ENCODE measurements around the gene PEX26.

The PEX26 gene

DNA sequence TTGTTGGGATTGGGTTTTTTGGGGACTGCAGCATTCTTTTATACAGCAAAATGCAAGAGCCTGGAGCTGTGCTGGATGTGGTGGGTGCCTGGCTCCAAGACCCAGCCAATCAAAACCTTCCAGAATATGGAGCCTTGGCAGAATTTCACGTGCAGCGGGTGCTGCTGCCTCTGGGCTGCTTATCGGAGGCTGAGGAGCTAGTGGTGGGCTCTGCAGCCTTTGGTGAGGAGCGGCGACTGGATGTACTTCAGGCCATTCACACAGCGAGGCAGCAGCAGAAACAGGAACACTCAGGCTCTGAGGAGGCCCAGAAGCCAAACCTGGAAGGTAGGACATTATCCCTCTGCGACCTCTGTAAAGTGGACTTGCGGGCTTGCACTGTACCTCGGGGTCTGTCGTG is 5.6 kb downstream of the PEX26 start:
- H3K27me3 ChIP-seq (ENCODE audit: insufficient read depth, low read length, poor library complexity, severe bottlenecking), result no peaks in the 10 kb centered on the region
- no peaks in the 10 kb centered on the region for H3K9me3 ChIP-seq (ENCODE audit: insufficient read depth, low read depth, low read length)
- H3K9ac ChIP-seq (ENCODE audit: low read depth, low read length, poor library complexity, severe bottlenecking), result no peak overlapping the region
- peaks cover 21% of the 10 kb centered on the region for H4K20me1 ChIP-seq (ENCODE audit: insufficient read depth, low read length, poor library complexity, severe bottlenecking)
- no peak for TF ChIP-seq CTCF (conservative IDR thresholded peaks at IDR 0.05; ENCODE audit: low read length)
- TF ChIP-seq EZH2phosphoT487 (IDR thresholded peaks at IDR 0.05; ENCODE audit: borderline replicate concordance), result no peak
- H3K79me2 ChIP-seq (ENCODE audit: insufficient read depth, low read length), result peaks cover 62% of the 10 kb centered on the region
- no peaks in the 10 kb centered on the region for H3F3A ChIP-seq (ENCODE audit: low read depth)
- peaks cover 48% of the 10 kb centered on the region; the same call in 1 of the 2 replicates for H3K36me3 ChIP-seq (ENCODE audit: insufficient read depth, low read length)
- H2AFZ ChIP-seq (ENCODE audit: low read length), result no peak overlapping the region
- H3K4me1 ChIP-seq (ENCODE audit: insufficient read depth, low read length, poor library complexity, severe bottlenecking), result peaks cover 38% of the 10 kb centered on the region
- no peaks in the 10 kb centered on the region for H3K9me2 ChIP-seq (replicated peaks; ENCODE audit: low read depth, low read length)
- peak overlapping the region; percentile 78 for H3K4me2 ChIP-seq (ENCODE audit: low read depth, low read length, poor library complexity, severe bottlenecking)
- H3K4me3 ChIP-seq (ENCODE audit: low read length, poor library complexity, severe bottlenecking), result peak overlapping the region; percentile 63

DNA sequence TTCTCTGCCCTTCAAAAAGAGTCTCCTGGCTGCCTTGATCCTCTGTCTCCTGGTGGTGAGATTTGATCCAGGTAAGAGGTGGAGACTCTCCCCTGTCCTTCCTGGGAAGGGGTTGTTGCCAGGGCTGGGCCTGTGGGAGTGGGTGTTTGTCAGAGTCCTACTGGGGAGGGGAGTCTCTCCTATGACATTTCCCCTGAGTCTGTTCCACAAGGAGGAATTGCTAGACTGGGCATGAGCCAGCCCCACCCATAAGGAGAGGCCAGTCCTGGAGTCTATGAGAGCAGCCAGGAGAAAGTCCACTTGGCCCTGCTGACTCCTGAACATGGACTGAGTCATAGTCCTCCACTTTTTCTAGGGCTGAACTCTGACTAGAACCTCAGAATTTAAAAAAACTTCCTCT is 7.4 kb downstream of the PEX26 start:
- Histone ChIP-seq H3K27me3 (ENCODE audit: insufficient read depth, low read length, poor library complexity, severe bottlenecking) (no peaks in the 10 kb centered on the region), H3K4me1 (ENCODE audit: insufficient read depth, low read length, poor library complexity, severe bottlenecking) (peaks cover 21% of the 10 kb centered on the region), H2AFZ (ENCODE audit: low read length) (no peak overlapping the region), H3K79me2 (ENCODE audit: insufficient read depth, low read length) (peaks cover 45% of the 10 kb centered on the region), H3K9ac (ENCODE audit: low read depth, low read length, poor library complexity, severe bottlenecking) (no peak overlapping the region), H3K9me3 (ENCODE audit: insufficient read depth, low read depth, low read length) (no peaks in the 10 kb centered on the region), H3K4me3 (ENCODE audit: low read length, poor library complexity, severe bottlenecking) (no peak overlapping the region), H4K20me1 (ENCODE audit: insufficient read depth, low read length, poor library complexity, severe bottlenecking) (peaks cover 21% of the 10 kb centered on the region), H3K9me2 (replicated peaks; ENCODE audit: low read depth, low read length) (no peaks in the 10 kb centered on the region), H3F3A (ENCODE audit: low read depth) (no peaks in the 10 kb centered on the region), H3K4me2 (ENCODE audit: low read depth, low read length, poor library complexity, severe bottlenecking) (no peak overlapping the region), H3K36me3 (ENCODE audit: insufficient read depth, low read length) (peaks cover 65% of the 10 kb centered on the region; the same call in 1 of the 2 replicates)
- TF ChIP-seq EZH2phosphoT487 (IDR thresholded peaks at IDR 0.05; ENCODE audit: borderline replicate concordance), result no peak
- no peak for TF ChIP-seq CTCF (conservative IDR thresholded peaks at IDR 0.05; ENCODE audit: low read length)

DNA sequence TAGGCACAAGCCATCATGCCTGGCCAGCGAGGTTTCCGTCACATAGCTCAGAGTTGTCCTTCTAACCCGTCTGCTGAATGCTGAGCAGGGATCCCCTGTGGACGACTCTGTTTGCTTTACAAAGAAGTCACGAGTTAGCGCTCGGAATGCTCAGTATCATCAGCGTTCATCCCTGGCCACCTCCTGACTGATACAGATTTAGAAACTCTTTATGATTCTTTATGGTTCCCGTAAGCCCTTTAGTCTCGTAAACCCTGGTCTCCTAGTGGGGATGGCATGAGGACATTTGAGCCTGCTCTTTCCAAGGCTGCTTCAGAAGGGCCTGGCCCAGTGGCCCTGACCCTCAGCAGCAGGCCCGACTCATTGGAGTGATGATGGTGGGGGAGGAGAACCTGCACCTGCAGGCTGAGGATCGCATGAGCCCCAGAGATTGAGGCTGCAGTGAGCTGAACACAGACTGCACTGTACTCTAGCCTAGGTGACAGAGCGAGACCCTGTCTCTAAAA is 9.6 kb downstream of the PEX26 start:
- H3K4me1 ChIP-seq (ENCODE audit: insufficient read depth, low read length, poor library complexity, severe bottlenecking), result peaks cover 11% of the 10 kb centered on the region
- no peak overlapping the region for H3K4me3 ChIP-seq (ENCODE audit: low read length, poor library complexity, severe bottlenecking)
- H3F3A ChIP-seq (ENCODE audit: low read depth), result no peaks in the 10 kb centered on the region
- no peak overlapping the region for H3K4me2 ChIP-seq (ENCODE audit: low read depth, low read length, poor library complexity, severe bottlenecking)
- peaks cover 24% of the 10 kb centered on the region for H3K79me2 ChIP-seq (ENCODE audit: insufficient read depth, low read length)
- no peak overlapping the region for H3K9ac ChIP-seq (ENCODE audit: low read depth, low read length, poor library complexity, severe bottlenecking)
- H3K9me2 ChIP-seq (replicated peaks; ENCODE audit: low read depth, low read length), result no peaks in the 10 kb centered on the region
- peaks cover 5% of the 10 kb centered on the region for H4K20me1 ChIP-seq (ENCODE audit: insufficient read depth, low read length, poor library complexity, severe bottlenecking)
- TF ChIP-seq CTCF (conservative IDR thresholded peaks at IDR 0.05; ENCODE audit: low read length), result no peak
- TF ChIP-seq EZH2phosphoT487 (IDR thresholded peaks at IDR 0.05; ENCODE audit: borderline replicate concordance), result no peak
- H3K9me3 ChIP-seq (ENCODE audit: insufficient read depth, low read depth, low read length), result no peaks in the 10 kb centered on the region
- H2AFZ ChIP-seq (ENCODE audit: low read length), result no peak overlapping the region
- peaks cover 75% of the 10 kb centered on the region; the same call in 1 of the 2 replicates for H3K36me3 ChIP-seq (ENCODE audit: insufficient read depth, low read length)
- H3K27me3 ChIP-seq (ENCODE audit: insufficient read depth, low read length, poor library complexity, severe bottlenecking), result no peaks in the 10 kb centered on the region
